GM19452 (cell line): ENCODE data around the gene FOXP1.

ENCODE experiments used
- ATAC-seq: cut with Tn5 transposase; IDR thresholded peaks from one replicate; pipeline ENCODE4 v1.9.1; 2021; ENCODE audit not compliant: unreplicated experiment

The FOXP1 gene

GRCh38 chr3:71510510-71510909 is 73.0 kb downstream of the FOXP1 start:
- no peak for ATAC-seq

GRCh38 chr3:71509066-71509465 is 74.5 kb downstream of the FOXP1 start:
- ATAC-seq = no peak

GRCh38 chr3:71505767-71506350 is 77.7 kb downstream of the FOXP1 start:
- no peak for ATAC-seq

- ATAC-seq = no peak
These were observed 79.1 kb downstream of the FOXP1 start for GRCh38 chr3:71504250-71505036.

GRCh38 chr3:71503525-71504249 is 79.8 kb downstream of the FOXP1 start:
- ATAC-seq = no peak

- no peak for ATAC-seq
These were observed 81.4 kb downstream of the FOXP1 start for GRCh38 chr3:71502066-71502625.

- no peak for ATAC-seq
These were observed 82.8 kb downstream of the FOXP1 start for GRCh38 chr3:71500696-71501095.

GRCh38 chr3:71499227-71499876 is 84.2 kb downstream of the FOXP1 start:
- ATAC-seq = no peak

GRCh38 chr3:71498543-71498942 is 85.0 kb downstream of the FOXP1 start:
- ATAC-seq = no peak

GRCh38 chr3:71497971-71498444 is 85.5 kb downstream of the FOXP1 start:
- no peak for ATAC-seq

GRCh38 chr3:71497367-71497897 is 86.1 kb downstream of the FOXP1 start:
- ATAC-seq = no peak

- no peak for ATAC-seq
These were observed 87.6 kb downstream of the FOXP1 start for GRCh38 chr3:71495708-71496472.

GRCh38 chr3:71494212-71494611 is 89.3 kb downstream of the FOXP1 start:
- ATAC-seq = no peak

GRCh38 chr3:71492974-71493771 is 90.4 kb downstream of the FOXP1 start:
- no peak for ATAC-seq

GRCh38 chr3:71492566-71492965 is 91.0 kb downstream of the FOXP1 start:
- ATAC-seq = no peak

GRCh38 chr3:71491154-71491752 is 92.3 kb downstream of the FOXP1 start:
- ATAC-seq = no peak

- ATAC-seq = no peak
These were observed 92.8 kb downstream of the FOXP1 start for GRCh38 chr3:71490692-71491091.

GRCh38 chr3:71489315-71489761 is 94.2 kb downstream of the FOXP1 start:
- ATAC-seq = no peak

- ATAC-seq = no peak
These were observed 94.6 kb downstream of the FOXP1 start for GRCh38 chr3:71488882-71489281.
